Upper lobe of left lung (tissue), 4 donors: ENCODE data around the gene GAMT.

Source experiments
- CTCF ChIP-seq, 6 experiments: fragments of 450-650 bp in 4 of 6; fragments of 200-600 bp in 2 of 6; sonication (generic) in 2 of 6; IDR thresholded peaks; one replicate each; pipeline ENCODE4 v1.5.1; 2016 to 2019; ENCODE audit warnings: antibody characterized with exemption in 6 of 6
- EP300 ChIP-seq, 4 donors: sonication (generic); formaldehyde crosslinking; IDR thresholded peaks; one replicate each; pipeline ENCODE4 v1.5.1; 2017; ENCODE audit warnings: antibody characterized with exemption in 4 of 4, control low read depth in 2 of 4
- POLR2A ChIP-seq, 4 donors: fragments of 450-650 bp; IDR thresholded peaks; one replicate each; pipeline ENCODE4 v1.5.1; 2016 to 2017; ENCODE audit warnings: antibody characterized with exemption in 4 of 4, mild to moderate bottlenecking in 2 of 4
- POLR2AphosphoS5 ChIP-seq, 2 donors: sonication (generic); formaldehyde crosslinking; IDR thresholded peaks; one replicate each; pipeline ENCODE4 v1.5.1; 2017; ENCODE audit warnings: antibody characterized with exemption in 2 of 2

- TF ChIP-seq CTCF (IDR thresholded peaks at IDR 0.05) (no peak), EP300 (IDR thresholded peaks at IDR 0.05) (no peak), POLR2A (IDR thresholded peaks at IDR 0.05) (peak in 2 of 4 donors; percentile 32 to 33), POLR2AphosphoS5 (IDR thresholded peaks at IDR 0.05) (no peak)
Measured at GRCh38 chr19:1407528-1408299, 6.4 kb upstream of the GAMT start, which contains the start of gene DAZAP1.
